Measurements from ENCODE around the gene FNDC7. TPM values are rescaled to one million over a fixed set of nuclear protein-coding genes. Genes with fewer than 3 reads are reported as not detected.
"Not testable (repeated sequence)": the region's sequence is repeated elsewhere in the genome, so short reads cannot be mapped to it uniquely, and the experiment has no call there.

FNDC7 gene
- total RNA-seq, 4 donors from 2014 or later, result not detected

DNA sequence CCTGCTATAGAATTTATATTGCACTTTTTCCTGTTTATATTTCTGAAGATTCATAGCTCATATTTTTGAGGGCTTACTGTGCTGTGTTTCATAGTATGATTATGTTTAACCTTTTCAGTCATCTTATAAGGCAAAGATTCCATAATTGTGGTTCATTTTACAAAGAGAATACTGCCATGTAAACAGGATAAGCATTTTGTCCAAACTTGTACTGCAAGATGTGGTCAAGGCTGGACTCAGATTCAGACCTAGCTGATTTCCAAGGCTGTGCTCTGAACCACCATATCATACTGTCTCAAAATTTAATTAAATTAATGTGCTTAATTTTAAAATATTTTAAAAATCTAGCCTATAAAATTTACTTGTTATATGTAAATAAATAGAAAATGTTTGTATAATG is 65.1 kb downstream of the FNDC7 start:
- Histone ChIP-seq H3K4me1 (no peaks in the 10 kb centered on the region), H3K4me3 (no peak overlapping the region), H3K27ac (no peak overlapping the region), H3K9me3 (no peaks in the 10 kb centered on the region), H3K27me3 (no peaks in the 10 kb centered on the region), H3K36me3 (no peaks in the 10 kb centered on the region)
- intact Hi-C loops (cut with DNase I; ENCODE audit: low total_unique reads), result no loop called here
- DNase-seq, result no peak
- TF ChIP-seq, protein P1, sequence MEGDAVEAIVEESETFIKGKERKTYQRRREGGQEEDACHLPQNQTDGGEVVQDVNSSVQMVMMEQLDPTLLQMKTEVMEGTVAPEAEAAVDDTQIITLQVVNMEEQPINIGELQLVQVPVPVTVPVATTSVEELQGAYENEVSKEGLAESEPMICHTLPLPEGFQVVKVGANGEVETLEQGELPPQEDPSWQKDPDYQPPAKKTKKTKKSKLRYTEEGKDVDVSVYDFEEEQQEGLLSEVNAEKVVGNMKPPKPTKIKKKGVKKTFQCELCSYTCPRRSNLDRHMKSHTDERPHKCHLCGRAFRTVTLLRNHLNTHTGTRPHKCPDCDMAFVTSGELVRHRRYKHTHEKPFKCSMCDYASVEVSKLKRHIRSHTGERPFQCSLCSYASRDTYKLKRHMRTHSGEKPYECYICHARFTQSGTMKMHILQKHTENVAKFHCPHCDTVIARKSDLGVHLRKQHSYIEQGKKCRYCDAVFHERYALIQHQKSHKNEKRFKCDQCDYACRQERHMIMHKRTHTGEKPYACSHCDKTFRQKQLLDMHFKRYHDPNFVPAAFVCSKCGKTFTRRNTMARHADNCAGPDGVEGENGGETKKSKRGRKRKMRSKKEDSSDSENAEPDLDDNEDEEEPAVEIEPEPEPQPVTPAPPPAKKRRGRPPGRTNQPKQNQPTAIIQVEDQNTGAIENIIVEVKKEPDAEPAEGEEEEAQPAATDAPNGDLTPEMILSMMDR (IDR thresholded peaks at IDR 0.05), result no peak
- TF ChIP-seq POLR2A (IDR thresholded peaks at IDR 0.05), result no peak

- Histone ChIP-seq H3K4me3 (no peak overlapping the region), H3K27ac (no peak overlapping the region), H3K36me3 (no peaks in the 10 kb centered on the region), H3K27me3 (no peaks in the 10 kb centered on the region), H3K4me1 (no peaks in the 10 kb centered on the region), H3K9me3 (no peaks in the 10 kb centered on the region)
- no peak for DNase-seq
- TF ChIP-seq POLR2A (IDR thresholded peaks at IDR 0.05), result no peak
- TF ChIP-seq, protein P1 (IDR thresholded peaks at IDR 0.05), result no peak
- intact Hi-C loops (cut with DNase I; ENCODE audit: low total_unique reads), result no loop called here
Measured at GRCh38 chr1:108779455-108779854, 66.7 kb downstream of the FNDC7 start.

GRCh38 chr1:108780937-108781574 is 68.3 kb downstream of the FNDC7 start:
- intact Hi-C loops (cut with DNase I; ENCODE audit: low total_unique reads), result no loop called here
- H3K27me3 ChIP-seq, result no peaks in the 10 kb centered on the region
- no peak overlapping the region for H3K4me3 ChIP-seq
- no peaks in the 10 kb centered on the region for H3K4me1 ChIP-seq
- H3K36me3 ChIP-seq, result no peaks in the 10 kb centered on the region
- no peak overlapping the region for H3K27ac ChIP-seq
- peaks cover 0 to 6% of the 10 kb centered on the region in 2 donors for H3K9me3 ChIP-seq
- no peak for DNase-seq
- TF ChIP-seq POLR2A (IDR thresholded peaks at IDR 0.05), result no peak
- TF ChIP-seq, protein P1 (IDR thresholded peaks at IDR 0.05), result no peak

DNA sequence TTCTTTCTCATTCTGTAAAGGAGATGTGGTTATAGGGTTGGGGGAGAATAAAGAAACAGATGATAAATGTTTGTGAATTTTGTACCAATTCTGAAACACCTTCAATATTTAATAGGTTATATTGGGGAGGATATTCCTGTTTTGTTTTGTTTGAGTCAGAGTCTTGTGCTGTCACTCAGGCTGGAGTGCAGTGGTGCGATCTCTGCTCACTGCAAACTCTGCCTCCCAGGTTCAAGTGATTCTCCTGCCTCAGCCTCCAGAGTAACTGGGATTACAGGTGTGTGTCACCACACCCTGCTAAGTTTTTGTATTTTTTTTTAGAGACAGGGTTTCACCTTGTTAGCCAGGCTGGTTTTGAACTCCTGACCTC is 68.9 kb downstream of the FNDC7 start:
- DNase-seq; H3K4me3 ChIP-seq; H3K4me1 ChIP-seq; H3K27ac ChIP-seq; H3K27me3 ChIP-seq; intact Hi-C loops (cut with DNase I; ENCODE audit: low total_unique reads); H3K36me3 ChIP-seq: not testable (repeated sequence)
- H3K9me3 ChIP-seq, result peaks cover 0 to 10% of the 10 kb centered on the region in 2 donors

- intact Hi-C loops (cut with DNase I; ENCODE audit: low total_unique reads), result no loop called here
- no peaks in the 10 kb centered on the region for H3K27me3 ChIP-seq
- no peaks in the 10 kb centered on the region for H3K4me1 ChIP-seq
- no peak overlapping the region for H3K27ac ChIP-seq
- no peak for DNase-seq
- H3K4me3 ChIP-seq, result no peak overlapping the region
- TF ChIP-seq, protein P1 (IDR thresholded peaks at IDR 0.05), result no peak
- TF ChIP-seq POLR2A (IDR thresholded peaks at IDR 0.05), result no peak
- H3K9me3 ChIP-seq, result peaks cover 0 to 10% of the 10 kb centered on the region in 2 donors
- no peaks in the 10 kb centered on the region for H3K36me3 ChIP-seq
Measured at GRCh38 chr1:108785264-108785663, 72.6 kb downstream of the FNDC7 start.

GRCh38 chr1:108785880-108786279 is 73.2 kb downstream of the FNDC7 start:
- TF ChIP-seq, protein P1 (IDR thresholded peaks at IDR 0.05), result no peak
- no peak for TF ChIP-seq POLR2A (IDR thresholded peaks at IDR 0.05)
- Histone ChIP-seq H3K4me1 (no peaks in the 10 kb centered on the region), H3K27ac (no peak overlapping the region), H3K36me3 (no peaks in the 10 kb centered on the region), H3K9me3 (peaks cover 0 to 10% of the 10 kb centered on the region in 2 donors), H3K4me3 (no peak overlapping the region), H3K27me3 (no peaks in the 10 kb centered on the region)
- intact Hi-C loops (cut with DNase I; ENCODE audit: low total_unique reads), result no loop called here
- DNase-seq, result no peak

All from uterus (tissue), 4 donors.